CD4-positive, alpha-beta T cell treated with Interleukin-4 for 1 hour (primary cell): ENCODE measurements around the gene SERPINB6.
A peak's percentile ranks its signal among the peaks of the same experiment; 100 is the strongest.
"Not testable (repeated sequence)": the region's sequence is repeated elsewhere in the genome, so short reads cannot be mapped to it uniquely, and the experiment has no call there.

Source experiments
- DNase-seq, 2 donors: peaks; one replicate each; pipeline ENCODE4 v3.0.0-alpha.2; 2020 to 2022

The SERPINB6 gene

DNA sequence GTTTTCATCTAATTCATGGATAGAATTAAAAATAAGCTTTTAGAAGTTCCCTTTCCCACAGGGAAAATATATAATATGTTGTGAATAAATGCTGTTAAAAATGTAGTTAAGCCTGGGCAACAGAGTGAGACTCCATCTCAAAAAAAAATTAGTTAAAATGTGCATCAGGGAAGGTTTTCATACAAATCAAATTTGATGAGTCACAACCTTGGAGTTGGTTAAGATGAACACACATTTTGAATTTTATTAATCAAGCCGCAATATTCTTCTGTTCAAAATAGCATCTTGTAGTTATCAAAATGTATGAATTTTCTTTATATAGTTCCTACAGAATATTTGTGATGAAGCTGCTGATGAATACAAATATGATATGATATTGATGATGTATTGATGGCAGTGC lies 37.3 kb downstream of the SERPINB6 start:
- DNase-seq: no peak

DNA sequence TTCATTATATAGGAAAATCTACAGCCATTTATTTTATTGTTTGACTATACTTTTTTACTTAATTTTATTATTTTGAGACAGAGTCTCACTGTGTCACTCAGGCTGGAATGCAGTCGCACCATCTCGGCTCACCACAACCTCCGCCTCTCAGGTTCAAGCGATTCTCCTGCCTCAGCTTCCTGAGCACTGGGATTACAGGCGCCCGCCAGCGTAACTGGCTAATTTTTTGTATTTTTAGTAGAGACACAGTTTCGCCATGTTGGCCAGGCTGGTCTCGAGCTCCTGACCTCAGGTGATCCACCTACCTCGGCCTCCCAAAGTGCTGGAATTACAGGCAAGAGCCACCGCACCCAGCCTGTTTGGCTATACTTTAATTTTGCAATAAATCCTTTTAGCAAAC lies 38.5 kb downstream of the SERPINB6 start:
- not testable (repeated sequence) for DNase-seq

DNA sequence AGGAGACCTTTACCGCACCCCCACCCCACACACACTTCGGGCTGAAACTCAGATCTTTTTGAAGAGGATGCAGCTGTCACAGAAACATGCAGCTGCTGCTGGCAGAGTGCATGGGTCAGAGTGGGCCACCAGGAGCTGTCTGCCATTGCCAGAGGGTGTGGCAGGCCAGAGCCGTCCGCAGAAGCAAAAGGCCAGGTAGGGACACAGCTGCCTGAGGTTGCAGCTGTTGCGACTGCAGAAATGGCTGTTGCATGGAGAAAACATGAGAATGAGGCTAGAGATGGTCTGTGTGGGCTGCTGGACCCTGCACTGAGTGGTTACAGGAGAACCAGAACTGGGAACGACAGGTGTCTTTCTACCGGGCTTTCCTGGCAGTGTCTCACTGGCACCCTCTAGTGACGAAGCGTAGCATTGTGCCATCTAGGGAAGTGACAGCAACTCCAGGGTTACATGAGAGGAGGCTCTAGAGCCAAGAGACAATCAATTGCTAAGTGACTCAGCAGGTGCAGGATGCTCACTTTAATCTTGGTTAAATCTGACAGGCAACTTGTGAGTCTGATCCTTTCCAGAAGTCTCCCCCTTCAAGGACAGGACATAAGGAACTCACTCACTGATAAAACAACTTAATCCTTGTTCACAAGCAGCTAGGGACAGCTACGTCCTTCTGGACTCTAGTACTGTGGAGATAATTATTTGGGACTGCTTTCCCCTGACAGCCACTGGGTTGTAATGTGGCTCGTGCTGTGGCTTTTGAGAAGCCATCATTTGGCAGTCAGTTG lies 39.2 kb downstream of the SERPINB6 start:
- DNase-seq: peak; percentile 90

DNA sequence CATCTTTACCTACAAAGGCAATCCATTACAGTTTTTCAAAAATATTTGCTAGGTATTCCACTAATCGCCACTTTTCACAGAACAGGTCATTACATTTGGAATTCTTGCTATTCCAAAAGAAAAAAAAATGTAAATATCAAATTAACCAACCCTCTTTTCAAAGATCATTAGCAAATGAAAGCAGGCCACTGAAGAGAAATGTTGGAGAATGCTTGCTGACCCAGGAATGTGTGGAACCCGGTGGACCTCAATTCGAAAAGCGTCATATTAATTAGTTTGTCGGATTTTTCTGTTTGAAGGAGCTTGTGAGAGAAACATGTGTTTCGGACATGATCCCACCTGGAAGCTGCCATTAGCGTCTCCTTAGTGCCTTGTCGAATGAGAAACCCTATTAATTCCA lies 40.3 kb downstream of the SERPINB6 start:
- no peak for DNase-seq

DNA sequence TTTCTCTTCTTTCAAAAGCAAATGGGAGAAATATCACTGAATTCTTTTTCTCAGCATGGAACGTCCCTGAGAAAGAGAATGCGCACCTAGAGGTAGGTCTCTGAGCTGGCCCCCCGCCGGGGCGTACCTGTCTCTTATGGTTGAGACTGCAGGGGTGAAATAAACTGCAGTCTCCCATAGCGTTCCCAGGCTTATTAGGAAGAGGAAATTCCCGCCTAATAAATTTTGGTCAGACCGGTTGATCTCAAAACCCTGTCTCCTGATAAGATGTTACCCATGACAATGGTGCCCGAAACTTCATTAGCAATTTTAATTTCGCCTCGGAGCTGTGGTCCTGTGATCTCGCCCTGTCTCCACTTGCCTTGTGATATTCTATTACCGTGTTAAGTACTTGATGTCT lies 43.4 kb downstream of the SERPINB6 start:
- not testable (repeated sequence) for DNase-seq

DNA sequence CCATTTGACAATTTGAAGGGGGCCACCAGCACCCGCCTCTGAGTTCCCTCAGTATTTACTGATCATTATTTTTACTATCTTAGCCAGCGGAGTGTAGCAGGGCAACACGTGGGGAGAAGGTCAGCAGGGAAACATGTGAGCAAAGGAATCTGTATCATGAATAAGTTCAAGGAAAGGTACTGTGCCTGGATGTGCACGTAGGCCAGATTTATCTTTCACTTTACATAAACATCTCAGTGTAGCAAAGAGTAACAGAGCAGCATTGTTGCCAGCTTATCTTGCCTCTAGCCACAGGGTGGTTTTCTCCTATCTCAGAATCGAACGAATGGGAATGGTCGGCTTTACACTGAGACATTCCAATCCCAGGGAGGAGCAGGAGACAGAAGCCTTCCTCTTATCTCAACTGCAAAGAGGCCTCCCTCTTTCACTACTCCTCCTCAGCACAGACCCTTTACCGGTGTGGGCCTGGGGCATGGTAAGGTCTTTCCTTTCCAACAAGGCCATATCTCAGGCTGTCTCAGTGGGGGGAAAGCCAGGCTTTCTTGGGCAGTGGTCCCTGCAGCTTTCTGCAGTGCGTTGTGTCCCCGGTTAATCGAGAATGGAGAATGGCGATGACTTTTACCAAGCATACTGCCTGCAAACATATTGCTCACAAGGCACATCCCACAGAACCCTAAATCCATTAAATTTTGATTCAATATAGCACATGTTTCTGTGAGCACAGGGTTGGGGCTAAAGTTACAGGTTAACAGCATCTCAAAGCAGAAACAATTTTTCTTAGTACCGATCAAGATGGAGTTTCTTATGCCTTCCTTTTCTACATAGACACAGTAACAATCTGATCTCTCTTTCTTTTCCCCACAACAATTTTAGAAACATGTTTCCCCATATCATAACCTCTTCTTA lies 45.3 kb downstream of the SERPINB6 start:
- not testable (repeated sequence) for DNase-seq

DNA sequence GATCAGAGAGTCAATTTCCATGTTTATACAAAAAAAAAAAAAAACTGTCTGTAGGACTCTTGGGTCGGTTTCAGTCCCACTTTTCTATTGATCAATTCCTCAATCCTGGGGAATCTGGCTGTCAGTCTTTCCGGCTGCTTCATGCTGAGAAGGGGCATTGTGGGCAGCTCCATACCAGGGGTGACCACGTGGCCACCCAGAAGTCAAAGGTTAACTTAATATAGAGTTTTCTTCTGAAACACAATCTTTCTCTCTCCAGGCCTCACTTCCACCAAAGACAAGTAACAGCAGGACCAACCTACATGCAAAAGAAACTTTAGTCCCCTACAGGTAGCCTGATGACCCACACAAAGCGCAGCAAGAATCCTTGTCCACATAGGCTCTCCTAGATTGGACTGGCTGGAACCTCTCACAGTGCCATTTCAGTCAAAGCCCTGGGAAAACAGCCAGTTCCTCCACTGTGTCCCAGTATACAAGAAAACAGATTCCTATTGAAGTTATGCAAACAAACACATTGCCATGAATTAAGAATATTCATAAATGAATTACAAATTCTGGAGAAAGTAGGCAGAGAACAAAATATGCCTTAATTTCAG lies 49.7 kb downstream of the SERPINB6 start:
- no peak for DNase-seq

DNA sequence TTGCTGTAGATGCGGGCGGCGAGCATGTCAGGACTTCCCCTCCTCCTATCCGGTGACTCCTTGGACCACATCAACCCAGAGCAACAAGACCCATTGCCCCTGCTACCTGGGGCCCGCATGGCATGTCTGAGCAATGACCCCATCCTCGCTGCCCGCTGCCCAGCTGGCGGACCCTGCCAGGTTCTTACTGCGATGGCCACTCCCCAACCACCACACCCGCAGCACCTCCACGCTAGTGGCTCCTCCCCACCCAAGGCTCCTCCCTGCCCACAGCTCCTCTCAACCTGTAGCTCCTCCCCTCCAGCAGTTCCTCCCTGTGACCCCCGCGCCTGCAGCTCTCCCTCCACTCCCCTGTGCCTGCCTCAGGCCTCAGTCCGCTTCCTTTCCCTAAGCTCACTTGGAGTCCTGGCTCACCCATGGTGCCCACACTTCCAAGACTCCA lies 50.7 kb downstream of the SERPINB6 start:
- no peak for DNase-seq

DNA sequence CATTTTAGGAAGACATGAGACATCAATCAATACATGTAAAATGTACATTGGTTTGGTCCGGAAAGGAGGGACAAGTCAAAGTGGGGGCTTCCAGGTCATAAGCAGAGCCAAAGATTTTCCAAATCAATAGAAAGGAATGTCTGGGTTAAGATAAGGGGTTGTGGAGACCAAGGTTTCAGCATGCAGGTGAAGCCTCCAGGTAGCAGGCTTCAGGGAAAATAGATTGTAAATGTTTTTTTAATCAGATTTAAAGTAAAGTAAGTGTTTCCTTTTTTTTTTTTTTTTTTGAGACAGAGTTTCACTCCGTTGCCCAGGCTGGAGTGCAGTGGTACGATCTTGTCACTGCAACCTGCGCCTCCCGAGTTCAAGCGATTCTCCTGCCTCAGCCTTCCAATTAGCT lies 51.5 kb downstream of the SERPINB6 start:
- no peak for DNase-seq

DNA sequence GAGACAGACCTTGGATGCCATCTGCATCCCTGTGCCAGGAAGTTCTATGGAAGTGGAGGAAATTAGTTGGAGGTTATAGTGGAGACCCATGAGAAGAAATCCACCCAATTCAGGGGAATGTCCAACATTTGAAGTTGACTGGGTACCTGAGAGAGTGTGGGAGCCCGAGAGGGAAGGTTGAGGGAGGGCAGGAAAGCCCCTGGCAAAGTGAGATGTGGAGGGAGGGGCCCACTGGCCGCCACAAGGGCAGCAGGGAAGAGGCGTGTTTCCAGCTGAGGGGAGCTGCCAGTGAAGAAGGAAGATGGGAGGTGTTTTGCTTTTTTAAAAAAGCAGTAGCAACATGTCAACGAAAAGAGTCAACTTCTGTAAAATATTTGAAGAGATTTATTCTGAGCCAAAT lies 52.0 kb downstream of the SERPINB6 start:
- DNase-seq: no peak

DNA sequence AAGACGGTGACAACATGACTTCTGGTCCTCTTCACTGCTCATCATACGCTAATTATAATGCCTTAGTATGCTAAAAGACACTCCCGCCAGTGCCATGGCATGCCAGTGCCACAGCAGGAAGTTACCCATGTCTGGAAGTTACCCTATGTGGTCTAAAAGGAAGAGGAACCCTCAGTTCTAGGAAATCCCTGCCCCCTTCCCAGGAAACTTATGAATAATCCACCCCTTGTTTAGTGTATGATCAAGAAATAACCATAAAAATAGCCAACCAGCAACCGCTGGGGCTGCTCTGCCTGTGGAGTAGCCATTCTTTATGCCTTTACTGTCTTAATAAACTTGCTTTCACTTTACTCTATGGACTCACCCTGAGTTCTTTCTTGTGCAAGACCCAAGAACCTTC lies 52.4 kb downstream of the SERPINB6 start:
- DNase-seq: peak; percentile 42 to 60

DNA sequence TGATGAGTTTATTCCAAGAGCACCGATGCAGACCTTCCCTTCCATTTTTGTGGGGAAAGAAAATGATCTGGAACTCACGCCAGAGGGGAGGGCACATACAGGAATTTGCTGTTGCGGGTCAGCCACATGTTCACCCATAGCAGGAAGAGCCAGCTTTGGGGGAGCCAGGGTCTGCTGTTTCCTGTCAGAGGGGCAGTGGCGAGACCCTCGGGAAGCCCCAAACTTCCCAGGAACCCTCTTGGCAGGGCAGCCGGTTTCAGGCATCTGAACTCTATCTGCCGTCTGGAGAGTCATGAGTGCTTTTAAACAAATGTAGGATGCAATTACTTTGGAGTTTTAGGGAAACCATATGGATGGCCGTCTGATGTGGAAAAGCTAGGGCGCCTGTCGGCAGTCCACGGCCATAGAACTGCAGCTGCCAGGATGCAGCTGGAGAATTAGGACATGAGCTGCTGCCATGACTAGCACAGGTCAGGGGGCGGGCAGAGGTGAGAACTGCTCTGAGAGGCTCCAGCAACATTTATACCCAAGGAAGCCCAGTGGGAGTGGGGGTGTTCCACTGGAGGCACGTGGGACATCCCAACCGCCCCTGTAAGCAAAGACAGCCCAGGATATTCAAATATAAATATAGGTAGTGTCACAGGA lies 53.4 kb downstream of the SERPINB6 start:
- no peak for DNase-seq

DNA sequence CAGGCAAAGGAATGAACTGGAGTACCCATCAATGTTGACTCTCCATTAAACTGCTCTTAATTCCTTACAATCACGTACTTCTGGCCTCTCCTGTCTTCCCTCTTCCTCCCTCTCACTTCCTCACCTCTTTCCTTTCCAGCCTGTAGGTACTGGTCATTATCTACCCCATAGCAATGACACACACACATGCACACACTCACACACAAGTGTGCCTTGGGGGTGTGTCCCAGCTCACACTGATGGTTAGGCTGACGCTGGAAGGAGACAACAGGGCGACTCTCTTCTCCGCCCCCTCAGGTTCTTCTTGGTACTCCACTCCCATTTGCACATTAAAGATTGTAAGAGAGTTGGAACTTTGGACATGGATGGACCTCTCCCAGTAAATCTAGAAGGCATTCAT lies 54.3 kb downstream of the SERPINB6 start:
- no peak for DNase-seq

DNA sequence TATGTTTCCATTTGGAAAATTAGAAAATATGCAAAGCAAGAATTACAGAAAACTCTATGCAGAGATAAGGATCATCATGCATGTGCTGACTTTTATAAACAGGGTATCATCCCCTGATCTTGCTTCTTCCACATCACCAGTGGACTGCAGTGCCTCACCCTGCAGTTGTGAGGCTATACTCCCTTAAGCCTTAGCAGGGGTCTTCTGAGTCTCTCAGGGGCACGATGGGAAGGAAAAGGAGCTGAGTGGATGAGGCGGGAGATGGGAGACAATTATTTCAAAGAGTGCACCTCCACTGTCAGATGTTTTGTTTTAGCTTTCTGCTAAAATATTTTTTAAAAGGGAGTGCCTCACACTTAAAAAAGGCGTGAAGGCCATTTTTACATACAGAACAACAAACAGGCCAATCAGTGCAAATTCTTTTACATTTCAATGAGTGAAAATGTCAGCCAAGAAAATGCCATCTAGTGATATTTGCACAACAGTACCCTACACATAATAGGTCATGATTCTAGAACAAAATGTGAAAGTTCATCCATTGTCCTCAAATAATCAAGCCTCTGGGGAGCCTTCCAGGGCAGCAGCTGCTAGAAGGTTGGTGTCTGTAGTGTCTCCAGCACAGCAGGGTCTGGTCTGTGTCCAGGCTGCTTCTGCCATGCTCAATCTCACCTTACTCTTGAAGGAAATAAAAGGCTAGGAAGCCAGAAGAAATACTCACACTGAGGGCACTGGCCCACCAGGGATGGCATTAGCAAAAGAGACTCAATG lies 55.0 kb downstream of the SERPINB6 start:
- no peak for DNase-seq

DNA sequence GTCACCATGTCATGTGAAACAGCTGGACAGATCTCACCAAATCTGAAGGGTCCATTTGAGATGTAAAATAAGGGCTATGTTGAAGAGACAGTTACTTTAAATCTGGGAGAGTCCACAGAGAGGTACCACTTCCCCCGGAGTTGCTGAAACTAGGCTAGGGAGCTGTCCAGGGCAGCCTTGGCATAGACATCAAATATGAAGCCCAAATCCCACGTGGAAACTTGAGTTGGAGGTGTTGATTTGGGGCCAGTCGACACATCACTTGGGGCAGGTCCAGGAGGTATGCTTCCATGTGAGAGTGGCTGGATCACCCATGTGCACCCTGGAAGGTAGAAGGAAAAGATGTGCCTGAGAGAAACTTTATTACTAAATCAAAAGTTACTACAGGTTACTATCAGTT lies 56.2 kb downstream of the SERPINB6 start:
- no peak for DNase-seq

DNA sequence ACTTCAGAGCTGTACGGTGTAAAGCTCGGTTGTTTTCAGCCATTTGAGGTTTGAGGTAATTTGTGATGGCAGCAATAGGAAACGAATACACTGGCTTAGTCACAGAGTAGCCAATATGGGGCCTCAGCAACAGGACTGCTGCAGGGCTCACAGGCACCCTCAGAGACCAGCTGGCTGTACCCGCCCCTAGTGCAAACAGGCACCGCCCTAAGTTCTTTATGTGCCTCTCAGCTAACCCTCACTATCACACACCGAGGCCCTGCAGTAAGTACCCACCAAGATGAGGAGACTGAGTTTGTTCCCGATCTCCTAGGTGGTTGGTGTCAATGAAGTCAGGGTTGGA lies 57.1 kb downstream of the SERPINB6 start:
- DNase-seq: no peak

DNA sequence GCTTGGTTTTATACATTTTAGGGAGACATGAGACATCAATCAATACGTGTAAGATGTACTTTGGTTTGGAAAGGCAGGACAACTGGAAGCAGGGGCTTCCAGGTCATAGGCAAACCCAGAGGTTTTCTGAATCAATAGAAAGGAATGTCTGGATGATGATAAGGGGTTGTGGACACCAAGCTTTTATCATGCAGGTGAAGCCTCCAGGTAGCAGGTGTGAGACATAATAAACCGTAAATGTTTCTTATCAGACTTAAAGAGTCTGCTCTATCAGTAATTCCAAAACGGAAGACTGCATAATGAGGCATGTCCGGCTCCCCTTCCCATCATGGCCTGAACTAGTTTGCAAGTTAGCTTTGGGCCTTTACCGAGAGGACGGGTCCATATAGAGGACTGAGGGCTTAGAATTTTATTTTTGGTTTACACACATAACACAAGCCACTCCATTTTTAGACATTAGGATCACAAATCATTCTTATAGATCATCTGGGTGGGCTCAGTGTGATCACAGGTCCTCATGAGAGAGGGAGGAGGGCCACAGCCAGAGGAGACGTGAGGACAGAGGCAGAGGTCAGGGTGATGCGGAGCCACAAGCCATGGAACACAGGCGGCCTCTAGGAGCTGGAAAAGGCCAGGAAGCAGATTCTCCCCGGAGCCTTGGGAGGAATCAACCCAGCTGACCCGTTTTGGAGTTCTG lies 57.6 kb downstream of the SERPINB6 start:
- no peak for DNase-seq

DNA sequence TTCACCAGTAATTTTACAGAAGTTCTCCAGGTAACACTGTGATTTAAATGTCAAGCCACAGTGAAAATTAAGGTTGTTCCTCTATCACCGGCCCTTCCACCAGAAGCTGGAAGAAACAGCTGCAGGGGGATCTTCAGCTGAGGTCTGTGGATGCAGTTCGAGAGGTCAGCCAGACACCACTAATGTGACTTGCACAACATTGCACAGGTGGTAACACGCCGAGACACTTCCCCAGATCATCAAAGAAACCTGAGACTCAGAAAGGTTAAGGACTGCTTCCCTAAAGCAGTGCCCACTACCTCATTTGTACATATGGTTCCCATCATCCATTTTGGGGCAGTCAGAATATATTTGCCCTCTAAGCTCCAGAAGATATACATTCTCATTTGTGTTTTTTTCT lies 60.2 kb downstream of the SERPINB6 start:
- peak in 1 of 2 donors; percentile 38 for DNase-seq

DNA sequence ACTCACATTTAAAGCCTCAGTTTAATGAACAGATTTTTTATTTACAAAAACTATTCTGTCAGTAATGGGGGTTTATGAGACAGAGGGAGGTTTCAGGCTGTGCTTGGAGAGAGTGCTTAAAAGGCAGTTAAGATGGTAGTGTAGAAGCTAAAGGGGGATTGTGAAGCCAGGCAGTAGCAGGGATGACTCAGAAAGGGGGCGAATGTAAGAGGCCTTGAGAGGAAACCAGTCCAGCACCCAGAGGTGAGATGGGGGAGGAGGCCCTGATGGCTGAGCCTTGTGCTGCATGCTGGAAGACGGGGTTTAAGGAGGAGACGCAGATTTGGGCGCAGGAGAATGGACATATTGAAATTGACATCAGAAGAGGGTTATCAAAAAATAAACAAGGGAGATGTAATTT lies 61.6 kb downstream of the SERPINB6 start:
- no peak for DNase-seq

DNA sequence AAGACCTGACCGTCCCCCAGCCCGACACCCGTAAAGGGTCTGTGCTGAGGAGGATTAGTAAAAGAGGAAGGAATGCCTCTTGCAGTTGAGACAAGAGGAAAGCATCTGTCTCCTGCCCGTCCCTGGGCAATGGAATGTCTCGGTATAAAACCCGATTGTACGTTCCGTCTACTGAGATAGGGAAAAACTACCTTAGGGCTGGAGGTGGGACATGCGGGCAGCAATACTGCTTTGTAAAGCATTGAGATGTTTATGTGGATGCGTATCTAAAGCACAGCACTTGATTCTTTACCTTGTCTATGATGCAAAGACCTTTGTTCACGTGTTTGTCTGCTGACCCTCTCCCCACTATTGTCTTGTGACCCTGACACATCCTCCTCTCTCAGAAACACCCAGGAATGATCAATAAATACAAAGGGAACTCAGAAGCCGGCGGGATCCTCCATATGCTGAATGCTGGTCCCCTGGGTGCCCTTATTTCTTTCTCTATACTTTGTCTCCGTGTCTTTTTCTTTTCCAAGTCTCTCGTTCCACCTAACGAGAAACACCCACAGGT lies 62.2 kb downstream of the SERPINB6 start:
- DNase-seq: not testable (repeated sequence)

DNA sequence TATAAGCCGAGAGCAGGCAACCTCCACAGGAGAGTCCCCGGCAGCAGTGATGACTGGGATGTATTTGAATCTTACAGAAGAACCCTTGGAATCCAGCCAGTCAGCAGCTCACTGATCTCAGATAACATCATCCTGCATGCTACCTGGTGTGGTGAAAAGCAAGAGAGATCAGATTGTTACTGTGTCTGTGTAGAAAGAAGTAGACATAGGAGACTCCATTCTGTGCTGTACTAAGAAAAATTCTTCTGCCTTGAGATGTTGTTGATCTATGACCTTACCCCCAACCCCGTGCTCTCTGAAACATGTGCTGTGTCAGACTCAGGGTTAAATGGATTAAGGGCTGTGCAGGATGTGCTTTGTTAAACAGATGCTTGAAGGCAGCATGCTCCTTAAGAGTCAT lies 62.9 kb downstream of the SERPINB6 start:
- DNase-seq: not testable (repeated sequence)
